Memory B cell (primary cell): ENCODE results near the gene SF3A2.

Source experiments
- ATAC-seq: fragments of 150-1000 bp; cut with Tn5 transposase; 2 replicates; pipeline ENCODE4 v1.10.0; 2021; ENCODE audit warnings: low read depth, mild to moderate bottlenecking, moderate library complexity
- DNase-seq, 2 donors: peaks; one replicate each; pipeline ENCODE4 v3.0.0; 2022; ENCODE audit warnings: low spot score in 2 of 2
- H3K27ac Mint-ChIP-seq: one replicate; pipeline ENCODE4 v1.8.0; 2022; ENCODE audit warnings: mild to moderate bottlenecking, moderate library complexity, mixed read lengths
- H3K27me3 Mint-ChIP-seq: one replicate; pipeline ENCODE4 v1.8.0; 2022; ENCODE audit warnings: mixed read lengths
- H3K36me3 Mint-ChIP-seq: one replicate; pipeline ENCODE4 v1.8.0; 2022; ENCODE audit warnings: mild to moderate bottlenecking, mixed read lengths
- H3K4me1 Mint-ChIP-seq: one replicate; pipeline ENCODE4 v1.8.0; 2022; ENCODE audit warnings: mixed read lengths
- H3K4me3 Mint-ChIP-seq: one replicate; pipeline ENCODE4 v1.8.0; 2022; ENCODE audit warnings: mild to moderate bottlenecking, moderate library complexity, mixed read lengths
- H3K9me3 Mint-ChIP-seq: one replicate; pipeline ENCODE4 v1.8.0; 2022; ENCODE audit warnings: mixed read lengths

SF3A2 gene

DNA sequence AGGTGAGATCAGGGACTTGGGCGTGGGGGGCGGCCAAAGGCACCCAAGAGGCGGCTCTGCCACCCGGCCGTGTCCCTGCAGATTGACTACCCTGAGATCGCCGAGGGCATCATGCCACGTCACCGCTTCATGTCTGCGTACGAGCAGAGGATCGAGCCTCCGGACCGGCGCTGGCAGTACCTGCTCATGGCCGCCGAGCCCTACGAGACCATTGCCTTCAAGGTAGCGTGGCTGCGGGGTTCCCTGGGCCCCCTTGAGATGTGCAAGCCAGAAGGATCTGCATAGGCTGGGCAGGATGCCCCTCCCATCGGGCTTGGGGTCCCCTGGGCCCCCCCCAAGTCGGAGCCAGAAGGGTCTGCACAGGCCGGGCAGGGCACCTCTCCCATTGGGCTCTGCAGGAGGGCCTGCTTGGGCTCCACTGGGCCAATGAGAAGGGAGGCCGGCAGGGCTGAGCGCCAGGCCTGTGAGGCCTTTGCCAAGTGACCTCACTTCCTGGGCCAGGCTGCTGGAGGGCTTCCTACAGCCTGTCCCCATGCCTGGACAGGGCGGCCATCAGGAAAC, 10.3 kb downstream of the SF3A2 start:
- H3K27me3 Mint-ChIP-seq, result no peaks in the 10 kb centered on the region

DNA sequence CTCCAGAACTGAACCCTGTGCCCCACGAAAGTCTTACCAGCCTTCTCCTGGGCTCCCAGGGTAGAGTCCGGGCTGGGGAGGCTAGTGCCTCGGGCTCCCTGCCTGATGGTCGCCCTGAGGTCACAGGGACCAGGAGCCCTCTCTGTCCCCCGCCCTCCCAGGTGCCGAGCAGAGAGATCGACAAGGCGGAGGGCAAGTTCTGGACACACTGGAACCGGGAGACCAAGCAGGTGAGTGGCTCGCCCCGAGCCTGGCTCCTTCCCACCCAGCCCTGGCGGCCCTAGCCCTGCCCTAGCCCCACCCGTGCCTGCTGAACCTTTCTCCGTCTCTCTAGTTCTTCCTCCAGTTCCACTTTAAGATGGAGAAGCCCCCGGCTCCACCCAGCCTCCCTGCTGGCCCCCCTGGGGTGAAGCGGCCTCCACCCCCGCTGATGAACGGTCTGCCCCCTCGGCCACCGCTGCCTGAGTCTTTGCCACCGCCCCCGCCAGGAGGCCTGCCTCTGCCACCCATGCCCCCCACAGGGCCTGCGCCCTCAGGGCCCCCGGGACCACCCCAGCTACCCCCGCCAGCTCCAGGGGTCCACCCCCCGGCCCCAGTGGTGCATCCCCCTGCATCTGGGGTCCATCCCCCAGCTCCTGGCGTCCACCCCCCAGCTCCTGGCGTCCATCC, 10.9 kb downstream of the SF3A2 start:
- DNase-seq (no peak), ATAC-seq (no peak)
- peaks cover 15% of the 10 kb centered on the region for H3K36me3 Mint-ChIP-seq
- H3K4me1 Mint-ChIP-seq, result peaks cover 3% of the 10 kb centered on the region
- H3K27ac Mint-ChIP-seq, result no peak overlapping the region
- H3K27me3 Mint-ChIP-seq, result no peaks in the 10 kb centered on the region
- no peaks in the 10 kb centered on the region for H3K9me3 Mint-ChIP-seq
- H3K4me3 Mint-ChIP-seq, result no peak overlapping the region

More for the DNA sequence above, 10.3 kb downstream of the SF3A2 start:
- Mint-ChIP-seq H3K4me3 (no peak overlapping the region), H3K4me1 (peaks cover 3% of the 10 kb centered on the region), H3K27ac (no peak overlapping the region), H3K36me3 (peaks cover 18% of the 10 kb centered on the region), H3K9me3 (no peaks in the 10 kb centered on the region)
- no peak for DNase-seq
- no peak for ATAC-seq

DNA sequence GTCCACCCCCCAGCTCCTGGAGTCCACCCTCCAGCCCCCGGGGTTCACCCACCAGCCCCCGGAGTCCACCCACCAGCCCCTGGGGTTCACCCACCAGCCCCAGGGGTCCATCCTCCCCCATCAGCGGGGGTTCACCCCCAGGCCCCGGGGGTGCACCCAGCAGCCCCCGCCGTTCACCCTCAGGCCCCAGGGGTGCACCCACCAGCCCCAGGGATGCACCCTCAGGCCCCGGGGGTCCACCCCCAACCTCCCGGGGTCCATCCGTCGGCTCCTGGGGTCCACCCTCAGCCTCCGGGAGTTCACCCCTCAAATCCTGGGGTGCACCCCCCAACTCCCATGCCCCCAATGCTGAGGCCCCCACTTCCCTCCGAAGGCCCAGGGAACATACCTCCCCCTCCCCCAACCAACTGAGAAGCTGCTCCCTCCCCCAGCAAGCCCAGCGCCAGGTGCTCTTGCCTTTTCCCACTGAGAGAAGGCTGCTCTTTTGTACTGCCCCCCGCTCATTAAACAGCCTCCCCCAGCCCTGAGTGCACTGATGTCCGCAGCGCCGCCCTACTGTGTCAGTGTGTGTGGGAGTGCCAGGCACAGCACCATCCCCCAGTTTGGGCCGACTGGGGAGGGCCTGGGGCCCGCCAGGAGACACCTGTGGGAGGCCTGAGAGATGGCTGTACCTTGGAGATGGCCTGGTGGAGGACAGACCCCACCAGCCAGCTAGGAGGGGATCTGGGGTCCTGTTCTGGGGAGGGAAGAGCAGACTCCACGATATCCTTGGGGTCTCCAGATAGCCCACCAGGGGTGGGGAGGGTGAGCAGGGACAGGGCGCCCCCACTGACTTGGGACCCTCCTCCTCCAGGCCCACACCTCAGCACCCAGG, 11.7 kb downstream of the SF3A2 start:
- H3K4me3 Mint-ChIP-seq, result no peak overlapping the region
- DNase-seq, result no peak
- no peaks in the 10 kb centered on the region for H3K27me3 Mint-ChIP-seq
- H3K9me3 Mint-ChIP-seq, result no peaks in the 10 kb centered on the region
- H3K36me3 Mint-ChIP-seq, result peaks cover 15% of the 10 kb centered on the region
- peaks cover 3% of the 10 kb centered on the region for H3K4me1 Mint-ChIP-seq
- no peak overlapping the region for H3K27ac Mint-ChIP-seq
- no peak for ATAC-seq

DNA sequence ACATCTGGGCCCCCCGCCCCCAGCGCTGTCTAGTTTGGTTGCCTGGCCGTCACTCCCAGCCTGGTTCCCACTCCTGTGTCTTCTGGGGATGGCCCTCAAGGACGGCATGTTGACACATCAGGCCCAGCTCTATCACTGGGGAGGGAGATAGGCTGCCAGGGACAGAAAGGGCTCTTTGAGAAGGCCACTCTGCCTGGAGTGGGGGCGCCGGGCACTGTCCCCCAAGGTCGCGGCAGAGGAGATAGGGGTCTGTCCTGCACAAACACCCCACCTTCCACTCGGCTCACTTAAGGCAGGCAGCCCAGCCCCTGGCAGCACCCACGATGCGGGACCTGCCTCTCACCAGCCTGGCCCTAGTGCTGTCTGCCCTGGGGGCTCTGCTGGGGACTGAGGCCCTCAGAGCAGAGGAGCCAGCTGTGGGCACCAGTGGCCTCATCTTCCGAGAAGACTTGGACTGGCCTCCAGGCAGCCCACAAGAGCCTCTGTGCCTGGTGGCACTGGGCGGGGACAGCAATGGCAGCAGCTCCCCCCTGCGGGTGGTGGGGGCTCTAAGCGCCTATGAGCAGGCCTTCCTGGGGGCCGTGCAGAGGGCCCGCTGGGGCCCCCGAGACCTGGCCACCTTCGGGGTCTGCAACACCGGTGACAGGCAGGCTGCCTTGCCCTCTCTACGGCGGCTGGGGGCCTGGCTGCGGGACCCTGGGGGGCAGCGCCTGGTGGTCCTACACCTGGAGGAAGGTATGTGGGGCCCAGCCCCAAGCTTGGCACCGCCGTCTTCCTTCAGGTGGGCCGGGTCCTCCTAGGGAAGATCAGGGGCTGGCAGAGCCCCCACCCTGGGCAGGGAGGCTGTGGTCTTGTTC, 12.6 kb downstream of the SF3A2 start, which contains the start of gene AMH:
TSS of gene AMH (plus strand) at position 314 of the 857 bp plus-strand sequence. CDS start at position 324, 10 bp downstream.
- DNase-seq (no peak), ATAC-seq (no peak)
- Mint-ChIP-seq H3K36me3 (peaks cover 15% of the 10 kb centered on the region), H3K9me3 (no peaks in the 10 kb centered on the region), H3K4me1 (peaks cover 7% of the 10 kb centered on the region), H3K4me3 (no peak within 1 kb of the TSS), H3K27ac (no peak within 1 kb of the TSS), H3K27me3 (no peaks in the 10 kb centered on the region)

DNA sequence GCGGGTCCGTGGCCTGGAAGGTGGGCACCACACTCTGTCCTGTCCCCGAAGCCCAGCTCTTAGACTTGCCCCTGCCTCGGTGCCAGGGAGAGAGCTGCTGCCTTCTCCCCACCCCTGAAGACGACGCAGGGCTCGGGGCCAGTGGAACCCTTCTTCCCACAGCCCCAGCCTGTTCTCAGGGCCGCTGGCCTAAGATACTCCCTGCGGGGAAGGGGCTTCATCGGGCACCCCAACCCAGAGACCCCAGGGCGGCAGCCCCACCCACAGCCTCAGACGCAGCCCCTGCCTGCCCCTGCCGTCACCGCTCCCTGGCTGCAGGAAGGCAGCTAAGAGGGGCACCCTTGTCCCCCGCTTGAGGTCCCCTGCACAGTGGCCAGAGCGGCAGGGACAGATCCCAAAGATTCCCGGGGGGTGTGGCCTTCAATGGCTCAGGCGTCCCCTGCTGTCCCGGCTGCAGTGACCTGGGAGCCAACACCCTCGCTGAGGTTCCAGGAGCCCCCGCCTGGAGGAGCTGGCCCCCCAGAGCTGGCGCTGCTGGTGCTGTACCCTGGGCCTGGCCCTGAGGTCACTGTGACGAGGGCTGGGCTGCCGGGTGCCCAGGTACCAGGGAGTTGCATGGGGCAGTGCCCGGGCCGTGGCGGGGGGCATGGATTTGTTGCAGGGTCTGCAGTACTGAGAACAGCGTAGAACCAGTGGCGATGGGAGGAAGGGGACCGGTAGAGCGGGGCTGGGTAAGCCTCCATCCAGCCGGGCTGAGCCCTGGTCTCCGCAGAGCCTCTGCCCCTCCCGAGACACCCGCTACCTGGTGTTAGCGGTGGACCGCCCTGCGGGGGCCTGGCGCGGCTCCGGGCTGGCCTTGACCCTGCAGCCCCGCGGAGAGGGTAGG, 13.5 kb downstream of the SF3A2 start:
- peaks cover 8% of the 10 kb centered on the region for H3K4me1 Mint-ChIP-seq
- no peak overlapping the region for H3K4me3 Mint-ChIP-seq
- no peaks in the 10 kb centered on the region for H3K27me3 Mint-ChIP-seq
- no peaks in the 10 kb centered on the region for H3K9me3 Mint-ChIP-seq
- peaks cover 9% of the 10 kb centered on the region for H3K36me3 Mint-ChIP-seq
- DNase-seq (no peak), ATAC-seq (no peak)
- H3K27ac Mint-ChIP-seq, result no peak overlapping the region

DNA sequence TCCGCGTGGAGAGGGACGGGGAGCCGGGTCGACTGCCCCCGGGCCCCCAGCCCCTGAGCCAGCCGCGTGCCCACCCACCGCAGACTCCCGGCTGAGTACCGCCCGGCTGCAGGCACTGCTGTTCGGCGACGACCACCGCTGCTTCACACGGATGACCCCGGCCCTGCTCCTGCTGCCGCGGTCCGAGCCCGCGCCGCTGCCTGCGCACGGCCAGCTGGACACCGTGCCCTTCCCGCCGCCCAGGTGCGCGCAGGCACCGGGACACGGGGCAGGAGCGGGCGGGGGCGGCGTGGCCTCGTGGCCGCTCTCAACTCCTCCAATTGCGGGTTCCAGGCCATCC, 14.1 kb downstream of the SF3A2 start:
- H3K4me3 Mint-ChIP-seq, result no peak overlapping the region
- ATAC-seq, result no peak
- H3K27ac Mint-ChIP-seq, result no peak overlapping the region

DNA sequence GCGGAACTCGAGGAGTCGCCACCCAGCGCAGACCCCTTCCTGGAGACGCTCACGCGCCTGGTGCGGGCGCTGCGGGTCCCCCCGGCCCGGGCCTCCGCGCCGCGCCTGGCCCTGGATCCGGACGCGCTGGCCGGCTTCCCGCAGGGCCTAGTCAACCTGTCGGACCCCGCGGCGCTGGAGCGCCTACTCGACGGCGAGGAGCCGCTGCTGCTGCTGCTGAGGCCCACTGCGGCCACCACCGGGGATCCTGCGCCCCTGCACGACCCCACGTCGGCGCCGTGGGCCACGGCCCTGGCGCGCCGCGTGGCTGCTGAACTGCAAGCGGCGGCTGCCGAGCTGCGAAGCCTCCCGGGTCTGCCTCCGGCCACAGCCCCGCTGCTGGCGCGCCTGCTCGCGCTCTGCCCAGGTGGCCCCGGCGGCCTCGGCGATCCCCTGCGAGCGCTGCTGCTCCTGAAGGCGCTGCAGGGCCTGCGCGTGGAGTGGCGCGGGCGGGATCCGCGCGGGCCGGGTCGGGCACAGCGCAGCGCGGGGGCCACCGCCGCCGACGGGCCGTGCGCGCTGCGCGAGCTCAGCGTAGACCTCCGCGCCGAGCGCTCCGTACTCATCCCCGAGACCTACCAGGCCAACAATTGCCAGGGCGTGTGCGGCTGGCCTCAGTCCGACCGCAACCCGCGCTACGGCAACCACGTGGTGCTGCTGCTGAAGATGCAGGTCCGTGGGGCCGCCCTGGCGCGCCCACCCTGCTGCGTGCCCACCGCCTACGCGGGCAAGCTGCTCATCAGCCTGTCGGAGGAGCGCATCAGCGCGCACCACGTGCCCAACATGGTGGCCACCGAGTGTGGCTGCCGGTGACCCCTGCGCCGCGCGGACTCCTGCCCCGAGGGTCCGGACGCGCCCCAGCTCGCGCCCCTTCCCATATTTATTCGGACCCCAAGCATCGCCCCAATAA, 14.8 kb downstream of the SF3A2 start:
- H3K27ac Mint-ChIP-seq, result peak overlapping the region; percentile 62
- H3K9me3 Mint-ChIP-seq, result no peaks in the 10 kb centered on the region
- peak; percentile 8 for ATAC-seq
- no peak for DNase-seq
- peak overlapping the region; percentile 61 for H3K4me3 Mint-ChIP-seq
- peaks cover 16% of the 10 kb centered on the region for H3K4me1 Mint-ChIP-seq
- no peaks in the 10 kb centered on the region for H3K27me3 Mint-ChIP-seq
- H3K36me3 Mint-ChIP-seq, result peaks cover 4% of the 10 kb centered on the region

More for the DNA sequence above, 14.1 kb downstream of the SF3A2 start:
- no peak for DNase-seq
- Mint-ChIP-seq H3K36me3 (peaks cover 8% of the 10 kb centered on the region), H3K27me3 (no peaks in the 10 kb centered on the region), H3K9me3 (no peaks in the 10 kb centered on the region), H3K4me1 (peaks cover 11% of the 10 kb centered on the region)

DNA sequence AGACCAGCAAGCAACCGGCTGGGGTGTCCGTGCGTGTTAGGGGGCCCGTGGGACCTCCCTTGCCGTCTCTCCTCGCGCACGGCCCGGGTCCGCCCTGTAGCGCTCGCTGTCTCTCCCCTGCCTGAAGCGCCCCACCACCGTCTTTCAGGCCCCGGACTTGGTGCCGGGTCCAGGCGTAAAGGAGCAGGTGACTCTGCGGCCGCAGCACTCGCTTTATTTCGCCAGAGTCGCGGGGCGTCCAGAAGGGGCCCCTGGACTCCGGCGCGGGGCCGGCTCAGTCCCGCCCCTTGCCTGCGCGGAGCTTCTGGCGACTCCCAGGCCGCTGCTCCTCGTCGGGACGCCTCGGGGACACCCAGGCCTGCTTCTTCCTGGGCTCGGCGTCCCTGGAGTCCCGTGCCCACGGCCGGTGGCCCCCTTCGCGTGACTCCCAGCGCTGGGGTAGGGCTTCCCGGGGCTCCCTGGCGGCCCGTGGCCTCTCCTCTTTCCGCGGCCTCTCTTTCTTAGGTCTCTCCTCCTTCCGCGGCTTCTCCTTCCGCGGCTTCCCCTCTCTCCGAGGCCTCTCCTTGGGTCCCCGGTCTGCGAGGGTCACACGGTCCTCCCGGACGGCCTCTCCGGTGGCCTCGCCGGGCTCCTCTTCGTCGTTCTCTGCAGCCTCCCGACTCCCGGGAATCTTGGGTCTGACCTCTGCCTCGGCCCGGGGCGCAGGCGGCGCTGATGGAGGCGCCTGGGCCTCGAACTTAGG, 15.6 kb downstream of the SF3A2 start:
- ATAC-seq (no peak), DNase-seq (no peak)
- H3K36me3 Mint-ChIP-seq, result peaks cover 4% of the 10 kb centered on the region
- no peaks in the 10 kb centered on the region for H3K9me3 Mint-ChIP-seq
- H3K4me1 Mint-ChIP-seq, result peaks cover 16% of the 10 kb centered on the region
- peak overlapping the region; percentile 62 for H3K27ac Mint-ChIP-seq
- no peaks in the 10 kb centered on the region for H3K27me3 Mint-ChIP-seq
- H3K4me3 Mint-ChIP-seq, result peak overlapping the region; percentile 78

DNA sequence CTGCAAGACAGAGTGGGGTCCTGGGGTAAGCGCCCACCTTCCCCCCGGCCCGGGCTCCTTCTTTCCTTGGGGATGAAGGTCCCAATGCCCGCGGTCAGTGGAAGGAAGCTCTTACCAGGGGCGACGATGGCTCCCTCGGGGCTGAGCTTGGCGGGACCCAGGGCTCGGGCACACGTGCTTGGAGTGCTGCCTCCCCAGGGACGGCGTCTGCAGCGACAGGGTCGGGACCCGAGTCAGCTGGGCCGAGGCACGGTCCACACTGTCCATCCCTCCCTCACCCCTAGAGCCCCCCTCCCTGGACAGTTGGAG, 16.1 kb downstream of the SF3A2 start:
- DNase-seq (no peak), ATAC-seq (no peak)
- Mint-ChIP-seq H3K27ac (no peak overlapping the region), H3K9me3 (no peaks in the 10 kb centered on the region), H3K4me1 (peaks cover 16% of the 10 kb centered on the region), H3K36me3 (peaks cover 4% of the 10 kb centered on the region), H3K4me3 (peak overlapping the region; percentile 78), H3K27me3 (no peaks in the 10 kb centered on the region)

DNA sequence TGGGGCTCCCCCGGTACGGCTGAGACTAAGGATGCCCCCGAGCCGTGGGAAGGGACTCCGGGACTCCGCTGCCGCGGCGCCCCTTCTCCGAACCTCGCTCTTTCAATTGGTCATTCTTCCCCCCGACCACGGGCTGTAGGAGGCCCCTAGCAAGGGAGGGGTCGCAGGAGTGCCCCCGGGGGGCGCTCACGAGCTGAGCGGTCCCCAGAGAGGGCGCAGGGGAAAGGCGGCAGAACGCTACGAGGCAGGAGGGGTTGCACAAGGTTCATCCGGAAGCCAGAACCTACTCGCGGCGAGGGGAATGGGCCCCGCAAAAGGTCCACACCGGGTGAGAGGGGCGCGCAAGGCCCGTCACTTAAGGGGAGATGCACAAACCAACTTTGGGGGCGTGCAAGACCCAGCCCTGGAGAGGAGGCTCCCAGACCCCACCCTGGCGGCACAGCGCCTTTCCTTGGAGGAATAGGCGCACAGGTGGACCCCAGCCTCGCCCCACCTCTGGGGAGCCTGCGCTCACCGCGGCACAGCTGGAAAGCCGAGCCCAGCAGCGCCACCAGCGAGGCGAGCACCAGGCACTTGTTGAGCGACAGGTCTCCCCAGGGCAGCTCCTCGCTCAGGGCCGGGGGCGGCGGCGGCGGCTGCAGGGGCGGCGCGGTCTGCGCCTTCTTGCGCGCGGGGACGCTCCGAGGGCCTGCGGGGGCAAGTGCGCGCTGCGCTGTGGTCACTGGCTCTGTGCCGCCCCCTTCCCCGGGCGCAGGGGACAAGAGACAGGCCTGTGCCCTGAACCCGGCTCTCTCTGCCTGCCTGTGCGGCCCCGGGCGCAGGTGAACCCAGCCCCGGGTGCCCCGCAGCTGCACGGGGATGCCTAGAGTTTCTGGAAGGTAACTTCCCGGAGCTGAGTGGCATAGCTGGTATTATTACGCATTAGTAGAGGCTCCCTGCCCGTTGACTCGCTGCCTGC, 16.8 kb downstream of the SF3A2 start:
- H3K9me3 Mint-ChIP-seq, result no peaks in the 10 kb centered on the region
- H3K27me3 Mint-ChIP-seq, result no peaks in the 10 kb centered on the region
- DNase-seq, result peak in 1 of 2 donors; percentile 66
- ATAC-seq, result peak; percentile 26
- H3K4me1 Mint-ChIP-seq, result peaks cover 22% of the 10 kb centered on the region
- peak overlapping the region; percentile 78 for H3K4me3 Mint-ChIP-seq
- H3K36me3 Mint-ChIP-seq, result peaks cover 3% of the 10 kb centered on the region
- H3K27ac Mint-ChIP-seq, result no peak overlapping the region
